Kidney epithelial cell (primary cell): ENCODE data around the gene ACTG2. TPM values are rescaled to one million over a fixed set of nuclear protein-coding genes. Genes with fewer than 3 reads are reported as not detected.

Experiments used
- DNase-seq: peaks from one replicate; pipeline ENCODE4 v3.0.0-alpha.2; 2010; ENCODE audit warnings: low read depth
- H3K27me3 ChIP-seq: 2 replicates; pipeline ENCODE4 v1.6.0; 2011; ENCODE audit warnings: low read length; ENCODE audit not compliant: control insufficient read depth, insufficient read depth
- H3K36me3 ChIP-seq: 2 replicates; pipeline ENCODE4 v1.5.1; 2011; ENCODE audit warnings: low read length; ENCODE audit not compliant: control insufficient read depth, insufficient read depth
- H3K4me3 ChIP-seq: 2 replicates; pipeline ENCODE4 v1.5.1; 2011; ENCODE audit warnings: low read depth, mild to moderate bottlenecking, control low read depth, low read length
- CTCF ChIP-seq: IDR thresholded peaks from 2 replicates; pipeline ENCODE4 v1.5.1; 2011; ENCODE audit warnings: mild to moderate bottlenecking, moderate library complexity, low read length, control low read depth, inconsistent platforms; ENCODE audit not compliant: insufficient read depth, poor library complexity, severe bottlenecking
- total RNA-seq: library from RNA; depleted of rRNA; stranded (reverse); fragments of >200 nt; gene quantifications from 2 replicates; pipeline ENCODE4 v1.2.3, GENCODE V29; 2015

Gene ACTG2
- total RNA-seq, 1 donor from 2014 or later: 2.1 TPM

- no peak for TF ChIP-seq CTCF
Observed at GRCh38 chr2:73907840-73908452, 15.1 kb downstream of the ACTG2 start.

GRCh38 chr2:73908689-73909652 lies 16.2 kb downstream of the ACTG2 start:
- H3K27me3 ChIP-seq: no peaks in the 10 kb centered on the region
- no peaks in the 10 kb centered on the region for H3K36me3 ChIP-seq
- H3K4me3 ChIP-seq: no peak overlapping the region
- no peak for TF ChIP-seq CTCF
- peak; percentile 82 for DNase-seq

More at GRCh38 chr2:73907840-73908452, 15.1 kb downstream of the ACTG2 start:
- Histone ChIP-seq H3K36me3 (no peaks in the 10 kb centered on the region), H3K4me3 (no peak overlapping the region), H3K27me3 (no peaks in the 10 kb centered on the region)
- no peak for DNase-seq

GRCh38 chr2:73910873-73911547 lies 18.2 kb downstream of the ACTG2 start:
- Histone ChIP-seq H3K4me3 (no peak overlapping the region), H3K27me3 (no peaks in the 10 kb centered on the region), H3K36me3 (no peaks in the 10 kb centered on the region)
- no peak for DNase-seq
- TF ChIP-seq CTCF: no peak

GRCh38 chr2:73911548-73912208 lies 18.9 kb downstream of the ACTG2 start:
- no peaks in the 10 kb centered on the region for H3K27me3 ChIP-seq
- no peak for DNase-seq
- no peak overlapping the region for H3K4me3 ChIP-seq
- no peak for TF ChIP-seq CTCF
- no peaks in the 10 kb centered on the region for H3K36me3 ChIP-seq

- no peak for DNase-seq
- Histone ChIP-seq H3K36me3 (no peaks in the 10 kb centered on the region), H3K27me3 (no peaks in the 10 kb centered on the region), H3K4me3 (no peak overlapping the region)
- no peak for TF ChIP-seq CTCF
Observed at GRCh38 chr2:73913414-73914054, 20.7 kb downstream of the ACTG2 start.
